Gastroesophageal sphincter (tissue), 3 donors: ENCODE data around the gene TMCO4.

Source experiments
- EP300 ChIP-seq: sonication (generic); formaldehyde crosslinking; IDR thresholded peaks from one replicate; pipeline ENCODE4 v1.6.1; 2017; ENCODE audit warnings: antibody characterized with exemption, mild to moderate bottlenecking
- POLR2A ChIP-seq, 2 donors: fragments of 450-650 bp; IDR thresholded peaks; one replicate each; pipeline ENCODE4 v1.6.1; 2017; ENCODE audit warnings: antibody characterized with exemption in 2 of 2, mild to moderate bottlenecking in 2 of 2, moderate library complexity in 1 of 2
- POLR2AphosphoS5 ChIP-seq: sonication (generic); formaldehyde crosslinking; IDR thresholded peaks from one replicate; pipeline ENCODE4 v1.6.1; 2017; ENCODE audit warnings: antibody characterized with exemption
- TF ChIP-seq, protein P1 (sequence below), 4 experiments: fragments of 200-600 bp in 2 of 4; fragments of 450-650 bp in 2 of 4; sonication (generic) in 1 of 4; IDR thresholded peaks; one replicate each; pipeline ENCODE4 v1.5.1; 2017 to 2019; ENCODE audit warnings: antibody characterized with exemption in 4 of 4, mild to moderate bottlenecking in 2 of 4, moderate library complexity in 2 of 4

DNA sequence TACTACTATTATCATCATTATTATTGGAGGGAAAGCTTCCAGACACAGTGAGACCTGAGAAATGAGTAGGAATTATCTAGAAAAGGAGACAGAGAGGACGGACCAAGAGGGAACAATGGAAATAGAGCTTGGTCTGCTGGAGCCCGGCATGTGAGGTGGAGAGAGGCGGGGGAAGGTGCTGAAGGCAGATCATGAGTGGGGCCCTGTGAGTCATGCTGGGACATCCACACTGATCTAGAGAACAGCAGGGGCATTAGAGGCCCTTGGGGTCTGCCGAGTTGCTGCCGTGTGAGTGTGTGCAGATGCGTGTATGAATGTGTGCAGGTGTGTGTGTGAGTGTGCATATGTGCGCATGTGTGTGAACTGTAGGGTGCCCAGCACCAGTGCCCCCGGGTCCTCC is 65.7 kb downstream of the TMCO4 start:
- TF ChIP-seq POLR2A (IDR thresholded peaks at IDR 0.05): no peak
- TF ChIP-seq, protein P1, sequence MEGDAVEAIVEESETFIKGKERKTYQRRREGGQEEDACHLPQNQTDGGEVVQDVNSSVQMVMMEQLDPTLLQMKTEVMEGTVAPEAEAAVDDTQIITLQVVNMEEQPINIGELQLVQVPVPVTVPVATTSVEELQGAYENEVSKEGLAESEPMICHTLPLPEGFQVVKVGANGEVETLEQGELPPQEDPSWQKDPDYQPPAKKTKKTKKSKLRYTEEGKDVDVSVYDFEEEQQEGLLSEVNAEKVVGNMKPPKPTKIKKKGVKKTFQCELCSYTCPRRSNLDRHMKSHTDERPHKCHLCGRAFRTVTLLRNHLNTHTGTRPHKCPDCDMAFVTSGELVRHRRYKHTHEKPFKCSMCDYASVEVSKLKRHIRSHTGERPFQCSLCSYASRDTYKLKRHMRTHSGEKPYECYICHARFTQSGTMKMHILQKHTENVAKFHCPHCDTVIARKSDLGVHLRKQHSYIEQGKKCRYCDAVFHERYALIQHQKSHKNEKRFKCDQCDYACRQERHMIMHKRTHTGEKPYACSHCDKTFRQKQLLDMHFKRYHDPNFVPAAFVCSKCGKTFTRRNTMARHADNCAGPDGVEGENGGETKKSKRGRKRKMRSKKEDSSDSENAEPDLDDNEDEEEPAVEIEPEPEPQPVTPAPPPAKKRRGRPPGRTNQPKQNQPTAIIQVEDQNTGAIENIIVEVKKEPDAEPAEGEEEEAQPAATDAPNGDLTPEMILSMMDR (IDR thresholded peaks at IDR 0.05): no peak
- TF ChIP-seq EP300: no peak
- TF ChIP-seq POLR2AphosphoS5: no peak
